HG03108 (cell line): ENCODE results near the gene SGTA.
A peak's percentile ranks its signal among the peaks of the same experiment; 100 is the strongest.
"Not testable (repeated sequence)": the region's sequence is repeated elsewhere in the genome, so short reads cannot be mapped to it uniquely, and the experiment has no call there.

Experiments
- ATAC-seq: cut with Tn5 transposase; IDR thresholded peaks from one replicate; pipeline ENCODE4 v1.9.1; 2021; ENCODE audit warnings: moderate library complexity; ENCODE audit not compliant: unreplicated experiment

SGTA gene

GRCh38 chr19:2795827-2796658 lies 13.0 kb upstream of the SGTA start:
- ATAC-seq, result no peak

GRCh38 chr19:2793577-2793976 lies 10.5 kb upstream of the SGTA start:
- ATAC-seq, result no peak

- no peak for ATAC-seq
Observed at GRCh38 chr19:2793126-2793525, 10.1 kb upstream of the SGTA start.

GRCh38 chr19:2792666-2793065 lies 9.6 kb upstream of the SGTA start:
- not testable (repeated sequence) for ATAC-seq

GRCh38 chr19:2791876-2792275 lies 8.8 kb upstream of the SGTA start:
- ATAC-seq, result no peak

- ATAC-seq, result no peak
Observed at GRCh38 chr19:2791440-2791839, 8.4 kb upstream of the SGTA start.

GRCh38 chr19:2790557-2791271 lies 7.6 kb upstream of the SGTA start:
- no peak for ATAC-seq

GRCh38 chr19:2790194-2790556 lies 7.1 kb upstream of the SGTA start:
- no peak for ATAC-seq

GRCh38 chr19:2788237-2788636 lies 5.2 kb upstream of the SGTA start:
- ATAC-seq, result no peak

- no peak for ATAC-seq
Observed at GRCh38 chr19:2787115-2787514, 4.0 kb upstream of the SGTA start.

GRCh38 chr19:2785244-2785997 lies 2.3 kb upstream of the SGTA start, which contains the start of gene THOP1:
THOP1 (plus strand) TSS chr19:2785503; CDS start chr19:2785663, 160 bp downstream.
- ATAC-seq, result peak; percentile 62

- no peak for ATAC-seq
Observed at GRCh38 chr19:2783781-2784145, 690 bp upstream of the SGTA start.

- ATAC-seq, result no peak
Observed at GRCh38 chr19:2782329-2782935, 641 bp downstream of the SGTA start.

GRCh38 chr19:2780284-2780683 lies 2.8 kb downstream of the SGTA start:
- ATAC-seq, result no peak

GRCh38 chr19:2779121-2779740 lies 3.8 kb downstream of the SGTA start:
- ATAC-seq, result no peak

GRCh38 chr19:2777952-2778683 lies 5.0 kb downstream of the SGTA start:
- no peak for ATAC-seq

- ATAC-seq, result no peak
Observed at GRCh38 chr19:2775556-2776430, 7.3 kb downstream of the SGTA start.

GRCh38 chr19:2774953-2775555 lies 8.0 kb downstream of the SGTA start:
- no peak for ATAC-seq
